T-helper 1 cell treated with Interleukin-12 subunit alpha and Interleukin-12 subunit beta and Interleukin-4 antibody, amounts not matched to agents 30 μg/mL and 1 μg/mL, for 36 hours (primary cell): Measurements from ENCODE around the gene UBR4.

Experiments
- H3K27ac Mint-ChIP-seq: one replicate; pipeline ENCODE4 v1.8.0; 2021; ENCODE audit warnings: mild to moderate bottlenecking, mixed read lengths
- H3K27me3 Mint-ChIP-seq: one replicate; pipeline ENCODE4 v1.8.0; 2021; ENCODE audit warnings: low read depth, mixed read lengths
- H3K36me3 Mint-ChIP-seq: one replicate; pipeline ENCODE4 v1.8.0; 2021; ENCODE audit warnings: low read depth, mixed read lengths
- H3K4me1 Mint-ChIP-seq: one replicate; pipeline ENCODE4 v1.8.0; 2021; ENCODE audit warnings: low read depth, mixed read lengths
- H3K4me3 Mint-ChIP-seq: one replicate; pipeline ENCODE4 v1.8.0; 2021; ENCODE audit warnings: mild to moderate bottlenecking, moderate library complexity, mixed read lengths
- H3K9me3 Mint-ChIP-seq: one replicate; pipeline ENCODE4 v1.8.0; 2021; ENCODE audit warnings: mixed read lengths

UBR4 gene

GRCh38 chr1:19120070-19120469 lies 90.0 kb downstream of the UBR4 start:
- H3K27ac Mint-ChIP-seq: no peak overlapping the region
- no peaks in the 10 kb centered on the region for H3K27me3 Mint-ChIP-seq
- H3K4me1 Mint-ChIP-seq: peaks cover 23% of the 10 kb centered on the region
- H3K9me3 Mint-ChIP-seq: no peaks in the 10 kb centered on the region
- no peak overlapping the region for H3K4me3 Mint-ChIP-seq
- peaks cover 75% of the 10 kb centered on the region for H3K36me3 Mint-ChIP-seq

DNA sequence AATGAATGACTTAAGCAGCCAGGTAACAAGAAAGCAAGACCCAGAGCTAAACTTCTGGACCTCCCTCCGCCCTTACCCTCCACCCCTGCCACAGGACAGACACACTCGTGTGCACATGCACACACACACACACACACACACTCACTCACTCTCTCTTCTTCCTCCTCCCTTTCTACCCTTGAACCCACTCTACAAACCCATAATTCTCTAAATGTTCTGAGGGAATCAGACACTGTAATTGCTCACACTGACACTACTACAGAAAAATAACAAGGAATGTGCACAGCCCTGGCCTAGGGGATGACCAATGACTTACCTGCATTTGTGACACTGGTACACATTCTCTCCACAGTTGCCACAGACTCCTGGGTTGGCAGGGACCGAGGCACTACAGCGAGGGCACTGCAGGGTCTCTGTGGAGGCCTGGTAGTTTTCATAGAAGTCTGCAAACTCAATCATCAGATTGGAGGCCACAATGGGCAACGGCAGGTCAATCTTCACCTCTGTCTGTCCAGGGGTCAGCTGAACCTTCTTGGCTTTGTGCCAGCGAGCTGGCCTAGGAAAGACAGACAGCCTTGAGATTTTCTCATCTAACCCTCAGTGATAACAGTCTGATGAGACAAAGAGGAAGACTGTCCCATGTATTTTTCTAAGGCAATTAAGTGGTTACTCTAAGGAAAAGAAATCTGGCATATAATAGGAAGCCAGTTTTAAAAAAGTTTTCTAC lies 94.8 kb downstream of the UBR4 start:
- Mint-ChIP-seq H3K27ac (no peak overlapping the region), H3K36me3 (peaks cover 70% of the 10 kb centered on the region), H3K4me1 (no peaks in the 10 kb centered on the region), H3K27me3 (no peaks in the 10 kb centered on the region), H3K9me3 (no peaks in the 10 kb centered on the region), H3K4me3 (no peak overlapping the region)

- no peak overlapping the region for H3K27ac Mint-ChIP-seq
- H3K4me1 Mint-ChIP-seq: no peaks in the 10 kb centered on the region
- H3K9me3 Mint-ChIP-seq: no peaks in the 10 kb centered on the region
- peaks cover 61% of the 10 kb centered on the region for H3K36me3 Mint-ChIP-seq
- H3K27me3 Mint-ChIP-seq: no peaks in the 10 kb centered on the region
- H3K4me3 Mint-ChIP-seq: no peak overlapping the region
Observed at GRCh38 chr1:19113697-19114092, 96.4 kb downstream of the UBR4 start.

GRCh38 chr1:19112891-19113696 lies 97.0 kb downstream of the UBR4 start:
- H3K4me1 Mint-ChIP-seq: no peaks in the 10 kb centered on the region
- H3K27ac Mint-ChIP-seq: no peak overlapping the region
- H3K36me3 Mint-ChIP-seq: peaks cover 60% of the 10 kb centered on the region
- no peaks in the 10 kb centered on the region for H3K9me3 Mint-ChIP-seq
- H3K27me3 Mint-ChIP-seq: no peaks in the 10 kb centered on the region
- no peak overlapping the region for H3K4me3 Mint-ChIP-seq

GRCh38 chr1:19110257-19110927 lies 99.7 kb downstream of the UBR4 start:
- peaks cover 65% of the 10 kb centered on the region for H3K36me3 Mint-ChIP-seq
- H3K4me3 Mint-ChIP-seq: no peak overlapping the region
- H3K4me1 Mint-ChIP-seq: no peaks in the 10 kb centered on the region
- no peaks in the 10 kb centered on the region for H3K9me3 Mint-ChIP-seq
- no peak overlapping the region for H3K27ac Mint-ChIP-seq
- no peaks in the 10 kb centered on the region for H3K27me3 Mint-ChIP-seq

DNA sequence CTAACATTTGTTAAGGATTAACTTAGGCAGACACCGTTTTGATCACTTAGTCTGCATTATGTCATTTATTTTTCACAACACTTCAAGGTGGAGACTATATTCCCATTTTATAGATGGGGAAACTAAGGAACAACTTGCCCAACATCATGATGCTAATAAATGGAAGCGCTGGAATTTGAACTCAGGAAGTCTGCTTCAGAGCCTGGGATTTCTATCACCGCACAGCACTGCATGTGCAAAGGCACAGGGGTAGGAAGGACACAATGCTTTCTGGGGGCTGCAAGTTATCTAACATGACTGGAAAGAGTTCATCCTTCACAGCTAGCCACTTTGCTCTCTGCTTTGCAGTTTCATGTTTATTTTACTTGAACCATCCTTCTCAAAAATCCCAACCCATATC lies 100.5 kb downstream of the UBR4 start:
- Mint-ChIP-seq H3K4me3 (no peak overlapping the region), H3K27ac (no peak overlapping the region), H3K36me3 (peaks cover 64% of the 10 kb centered on the region)

DNA sequence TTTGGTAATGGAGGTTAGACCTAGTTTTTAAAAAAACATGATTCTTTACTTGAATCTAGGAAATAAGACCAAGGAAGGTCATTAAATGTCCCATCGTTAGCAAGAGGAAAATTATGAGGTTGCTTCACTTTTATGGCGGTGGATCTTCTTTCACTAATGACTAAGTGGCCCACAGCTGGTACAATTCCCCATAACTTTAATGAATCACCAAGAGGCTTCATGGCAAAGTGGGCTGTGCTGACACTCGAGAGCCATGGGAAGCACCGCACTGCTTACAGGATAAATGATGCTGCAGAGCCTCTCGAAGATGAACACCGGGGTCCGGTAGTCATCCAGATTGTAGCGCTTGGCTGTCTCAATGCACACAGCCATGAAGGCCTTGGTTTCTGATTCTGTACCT lies 108.8 kb downstream of the UBR4 start:
- no peak overlapping the region for H3K27ac Mint-ChIP-seq
- H3K4me3 Mint-ChIP-seq: no peak overlapping the region
- H3K27me3 Mint-ChIP-seq: no peaks in the 10 kb centered on the region
- H3K9me3 Mint-ChIP-seq: no peaks in the 10 kb centered on the region
- no peaks in the 10 kb centered on the region for H3K4me1 Mint-ChIP-seq
- H3K36me3 Mint-ChIP-seq: peaks cover 65% of the 10 kb centered on the region

More for the DNA sequence above, 100.5 kb downstream of the UBR4 start:
- Mint-ChIP-seq H3K4me1 (no peaks in the 10 kb centered on the region), H3K9me3 (no peaks in the 10 kb centered on the region), H3K27me3 (no peaks in the 10 kb centered on the region)

DNA sequence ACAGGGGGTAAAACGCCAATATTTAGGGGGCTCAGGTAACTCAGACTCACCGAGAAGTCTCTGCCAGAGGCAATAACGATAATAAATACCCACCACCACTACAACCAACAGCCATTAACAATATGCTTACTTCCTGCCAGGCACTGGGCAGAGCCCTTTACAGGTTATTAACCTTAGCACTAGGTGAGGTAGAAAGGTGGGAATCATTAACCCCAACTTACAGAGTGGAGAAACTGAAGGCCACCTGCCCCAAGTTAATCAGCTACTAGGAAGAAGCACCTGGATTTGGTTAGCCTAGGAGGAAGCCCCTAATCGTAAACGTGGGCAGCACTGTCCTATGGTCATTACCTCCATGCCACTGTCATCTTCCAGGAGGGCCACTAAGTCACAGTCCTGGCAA lies 110.0 kb downstream of the UBR4 start:
- Mint-ChIP-seq H3K4me1 (no peaks in the 10 kb centered on the region), H3K4me3 (no peak overlapping the region), H3K36me3 (peaks cover 63% of the 10 kb centered on the region), H3K27me3 (no peaks in the 10 kb centered on the region), H3K9me3 (no peaks in the 10 kb centered on the region), H3K27ac (no peak overlapping the region)

DNA sequence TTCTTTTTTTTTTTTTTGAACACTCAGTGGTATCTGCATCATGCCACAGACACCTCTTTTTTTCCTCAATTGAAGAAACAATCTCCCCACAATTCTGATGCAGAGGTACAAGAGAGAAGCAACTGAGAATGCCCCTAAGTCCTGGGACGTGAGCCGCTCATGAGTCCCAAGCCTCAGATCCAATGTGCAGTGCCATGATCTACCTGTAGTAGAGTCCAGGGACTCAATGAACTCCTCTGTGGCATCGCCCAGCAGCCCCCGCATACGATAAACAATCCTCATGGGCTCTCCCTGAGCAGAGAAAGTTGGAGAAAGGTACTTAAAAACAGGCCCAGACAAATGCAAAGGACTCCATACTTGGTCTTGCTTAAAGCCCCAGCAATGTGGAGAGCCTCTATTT lies 113.1 kb downstream of the UBR4 start:
- H3K4me1 Mint-ChIP-seq: no peaks in the 10 kb centered on the region
- H3K36me3 Mint-ChIP-seq: peaks cover 63% of the 10 kb centered on the region
- no peak overlapping the region for H3K27ac Mint-ChIP-seq
- H3K27me3 Mint-ChIP-seq: no peaks in the 10 kb centered on the region
- no peak overlapping the region for H3K4me3 Mint-ChIP-seq
- H3K9me3 Mint-ChIP-seq: no peaks in the 10 kb centered on the region

DNA sequence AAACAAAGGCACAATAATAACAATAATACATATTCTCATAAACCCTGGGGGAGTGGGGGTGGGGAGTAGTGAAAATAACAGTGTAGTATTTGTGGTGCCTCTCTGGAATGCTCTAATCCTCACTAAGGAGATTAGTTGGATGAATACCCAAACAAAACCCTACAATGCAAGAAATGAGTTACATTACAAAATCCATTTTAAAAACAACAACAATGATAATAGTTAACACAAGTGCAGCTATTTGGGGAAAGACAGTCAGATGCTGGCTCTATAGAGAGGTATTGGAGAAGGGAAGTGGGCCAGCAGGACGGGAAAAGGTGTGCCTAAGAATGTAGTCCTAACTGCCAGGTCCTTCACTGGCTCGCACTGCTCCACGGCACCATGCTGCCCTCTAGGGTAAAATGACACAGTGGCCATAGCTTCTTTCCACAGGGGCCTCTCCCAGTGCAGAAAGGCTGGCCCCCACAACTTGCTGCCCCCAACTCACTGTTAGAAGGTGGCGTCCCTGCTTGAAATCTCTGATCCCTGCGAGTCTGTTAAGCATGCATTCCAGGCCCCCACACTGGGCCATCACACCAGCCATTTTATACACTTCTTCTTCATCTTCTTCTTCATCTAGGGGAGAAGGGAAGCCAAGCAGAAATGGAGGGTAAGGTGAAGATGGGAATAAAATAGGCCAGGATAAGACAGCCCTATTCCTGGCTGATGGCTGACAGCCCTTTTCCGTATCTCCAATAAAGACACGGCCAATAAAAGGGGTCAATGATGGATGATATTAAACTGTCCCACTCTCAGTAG lies 113.8 kb downstream of the UBR4 start:
- H3K36me3 Mint-ChIP-seq: peaks cover 65% of the 10 kb centered on the region
- H3K4me1 Mint-ChIP-seq: no peaks in the 10 kb centered on the region
- H3K4me3 Mint-ChIP-seq: no peak overlapping the region
- no peak overlapping the region for H3K27ac Mint-ChIP-seq
- H3K27me3 Mint-ChIP-seq: no peaks in the 10 kb centered on the region
- no peaks in the 10 kb centered on the region for H3K9me3 Mint-ChIP-seq

GRCh38 chr1:19091196-19091953 lies 118.7 kb downstream of the UBR4 start:
- H3K27ac Mint-ChIP-seq: no peak overlapping the region
- H3K36me3 Mint-ChIP-seq: peaks cover 67% of the 10 kb centered on the region
- no peaks in the 10 kb centered on the region for H3K9me3 Mint-ChIP-seq
- H3K4me1 Mint-ChIP-seq: peaks cover 31% of the 10 kb centered on the region
- H3K27me3 Mint-ChIP-seq: no peaks in the 10 kb centered on the region
- no peak overlapping the region for H3K4me3 Mint-ChIP-seq

GRCh38 chr1:19089524-19089923 lies 120.5 kb downstream of the UBR4 start:
- peak overlapping the region; percentile 58 for H3K27ac Mint-ChIP-seq
- no peak overlapping the region for H3K4me3 Mint-ChIP-seq
- H3K36me3 Mint-ChIP-seq: peaks cover 60% of the 10 kb centered on the region
- H3K9me3 Mint-ChIP-seq: no peaks in the 10 kb centered on the region
- H3K27me3 Mint-ChIP-seq: no peaks in the 10 kb centered on the region
- H3K4me1 Mint-ChIP-seq: peaks cover 31% of the 10 kb centered on the region

DNA sequence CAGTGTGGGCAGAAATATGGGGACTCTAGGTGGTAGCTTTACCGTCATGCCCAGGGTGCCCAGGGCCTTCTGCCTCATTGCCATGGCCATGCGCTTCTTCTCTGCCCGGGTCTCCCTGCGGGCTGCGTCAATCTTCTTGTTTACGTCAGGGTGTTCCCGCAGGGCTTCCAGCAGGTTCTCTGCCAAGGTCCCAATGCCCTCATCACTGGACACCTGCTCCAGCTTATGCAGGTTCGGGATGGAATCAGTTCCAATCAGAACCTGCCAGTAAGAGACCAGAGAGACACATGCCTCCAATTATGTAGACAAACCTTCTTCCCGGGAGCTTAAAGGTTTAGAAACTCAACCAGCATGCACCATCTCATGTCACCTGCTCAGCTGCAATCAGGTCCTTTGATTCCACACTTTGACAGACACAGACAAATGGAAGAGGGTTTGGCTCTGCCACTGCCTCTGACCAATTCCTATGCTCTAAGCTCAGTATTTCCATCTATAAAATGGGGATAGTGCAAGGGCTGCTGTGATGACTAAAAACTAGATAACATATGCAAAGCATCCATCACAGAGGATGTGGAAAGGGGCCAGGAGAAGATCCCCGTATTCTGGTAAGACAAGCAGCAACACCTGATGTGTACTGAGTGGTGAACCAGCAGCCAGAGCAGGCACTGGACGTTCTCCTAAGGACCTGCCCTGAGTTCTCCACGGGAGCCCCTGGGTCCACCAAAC lies 121.2 kb downstream of the UBR4 start:
- Mint-ChIP-seq H3K9me3 (no peaks in the 10 kb centered on the region), H3K27ac (peak overlapping the region; percentile 73), H3K27me3 (no peaks in the 10 kb centered on the region), H3K4me3 (no peak overlapping the region), H3K36me3 (peaks cover 65% of the 10 kb centered on the region), H3K4me1 (peaks cover 32% of the 10 kb centered on the region)
